H1 (cell line): Measurements from ENCODE around the gene PTF1A.

Experiments
- EGR1 ChIP-seq: IDR thresholded peaks from 2 replicates; pipeline ENCODE4 v1.6.1; 2011; ENCODE audit warnings: low read depth, low read length, borderline replicate concordance
- EP300 ChIP-seq, 2 experiments: IDR thresholded peaks; 1 replicate in 1 of 2; 2 replicates in 1 of 2; pipeline ENCODE4 v1.6.1; 2011 to 2012; ENCODE audit warnings: low read depth in 2 of 2, low read length in 2 of 2, mild to moderate bottlenecking in 2 of 2, borderline replicate concordance in 1 of 2, inconsistent platforms in 1 of 2, moderate library complexity in 1 of 2
- EZH2 ChIP-seq: fragments of 200-600 bp; sonication (generic); IDR thresholded peaks from 2 replicates; pipeline ENCODE4 v1.7.1; 2012; ENCODE audit warnings: low read depth, mild to moderate bottlenecking, moderate library complexity, low read length, inconsistent platforms; ENCODE audit not compliant: severe bottlenecking
- MAFK ChIP-seq: IDR thresholded peaks from 2 replicates; pipeline ENCODE4 v1.6.1; 2012; ENCODE audit warnings: low read depth, mild to moderate bottlenecking, improper control_type of control experiment, low read length
- POLR2A ChIP-seq, 2 experiments: IDR thresholded peaks; 1 replicate in 1 of 2; 2 replicates in 1 of 2; pipeline ENCODE4 v1.6.1; 2011; ENCODE audit warnings: low read depth in 2 of 2, low read length in 2 of 2, mild to moderate bottlenecking in 2 of 2; ENCODE audit errors: control extremely low read depth in 1 of 2
- TF ChIP-seq, protein P1 (sequence below): IDR thresholded peaks from 2 replicates; pipeline ENCODE4 v1.6.1; 2012; ENCODE audit warnings: inconsistent platforms

DNA sequence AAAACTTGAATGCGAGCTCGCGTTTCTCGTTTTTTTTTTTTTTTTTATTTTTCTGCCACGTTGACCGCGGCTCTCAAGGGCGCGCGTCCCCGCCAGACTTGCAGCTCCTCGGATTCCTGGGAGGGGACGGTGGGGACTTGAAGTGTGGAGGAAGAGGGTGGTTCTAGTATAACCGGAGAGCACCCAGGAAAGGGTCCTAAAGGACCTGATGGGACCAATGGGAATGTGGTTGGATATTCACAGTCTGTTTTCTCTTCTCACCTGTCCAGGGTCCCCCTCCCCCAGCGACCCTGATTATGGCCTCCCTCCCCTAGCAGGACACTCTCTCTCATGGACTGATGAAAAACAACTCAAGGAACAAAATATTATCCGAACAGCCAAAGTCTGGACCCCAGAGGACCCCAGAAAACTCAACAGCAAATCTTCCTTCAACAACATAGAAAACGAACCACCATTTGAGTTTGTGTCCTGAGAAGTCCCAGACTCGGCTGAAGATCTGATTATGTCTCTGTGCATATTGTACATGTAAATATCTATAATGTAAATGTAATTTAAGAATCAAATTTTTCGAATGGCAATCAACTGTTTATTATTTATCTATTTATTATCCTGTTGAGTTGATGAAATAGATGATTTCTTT lies 1.4 kb downstream of the PTF1A start:
- no peak for TF ChIP-seq EZH2
- TF ChIP-seq EP300 (IDR thresholded peaks at IDR 0.05; ENCODE audit: borderline replicate concordance in 1 of 2, low read depth in 2 of 2, low read length in 2 of 2): no peak
- no peak for TF ChIP-seq EGR1
- TF ChIP-seq POLR2A (IDR thresholded peaks at IDR 0.05; ENCODE audit: control extremely low read depth in 1 of 2, low read depth in 2 of 2, low read length in 2 of 2): no peak
- TF ChIP-seq MAFK: no peak
- TF ChIP-seq, protein P1, sequence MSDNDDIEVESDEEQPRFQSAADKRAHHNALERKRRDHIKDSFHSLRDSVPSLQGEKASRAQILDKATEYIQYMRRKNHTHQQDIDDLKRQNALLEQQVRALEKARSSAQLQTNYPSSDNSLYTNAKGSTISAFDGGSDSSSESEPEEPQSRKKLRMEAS: no peak
